GM12878 (cell line): ENCODE measurements around the gene TEF. TPM values are rescaled to one million over a fixed set of nuclear protein-coding genes. Genes with fewer than 3 reads are reported as not detected.
"Not testable (repeated sequence)": the region's sequence is repeated elsewhere in the genome, so short reads cannot be mapped to it uniquely, and the experiment has no call there.

Source experiments
- ATAC-seq: fragments of 200-7000 bp; cut with Tn5 transposase; 3 replicates; pipeline ENCODE4 v1.9.1; 2020; ENCODE audit warnings: mild to moderate bottlenecking, moderate library complexity
- BruUV-seq: library from RNA; stranded (reverse); fragments of 400-500 nt; replicated peaks from 2 replicates; lab custom pipeline; 2021; lab: Mats Ljungman, UMichigan
- CTCF ChIA-PET: fragments of 300-600 bp; sonication (Branson Sonifier 250); formaldehyde crosslinking; extraction: SDS; loops from one replicate; lab custom pipeline; 2021; ENCODE audit warnings: inconsistent platforms; lab: Yijun Ruan, JAX
- POLR2A ChIA-PET: fragments of 350-600 bp; formaldehyde crosslinking; extraction: SDS; loops from one replicate; lab custom pipeline; 2021; ENCODE audit warnings: inconsistent platforms; lab: Charles Lee
- RAD21 ChIA-PET: fragments of 300-600 bp; sonication (Branson Sonifier 250); formaldehyde crosslinking; loops from one replicate; lab custom pipeline; 2023; ENCODE audit warnings: antibody characterized with exemption; ENCODE audit not compliant: unreplicated experiment; lab: Charles Lee
- SMC1A ChIA-PET: fragments of 300-600 bp; sonication (Branson Sonifier 250); formaldehyde crosslinking; loops from one replicate; lab custom pipeline; 2023; ENCODE audit not compliant: unreplicated experiment, uncharacterized antibody; lab: Charles Lee
- DNase-seq: peaks from one replicate; pipeline ENCODE4 v3.0.0-alpha.2; 2011; ENCODE audit warnings: low read depth, low spot score
- FAIRE-seq: peaks from 3 replicates; lab custom pipeline; 2011; peaks lifted over from hg19 to GRCh38; lab: Jason Lieb, UNC
- H2AFZ ChIP-seq: 2 replicates; pipeline ENCODE4 v1.6.0; 2011; ENCODE audit warnings: low read depth, low read length, control low read depth; ENCODE audit not compliant: control insufficient read depth
- H3K27ac ChIP-seq: 2 replicates; pipeline ENCODE4 v1.5.1; 2011; ENCODE audit warnings: control low read depth; ENCODE audit not compliant: control insufficient read depth, insufficient read depth
- H3K27me3 ChIP-seq, 2 experiments: replicated peaks in 1 of 2; 2 replicates each; pipeline versions ENCODE4 v1.6.0 to v1.6.1; 2011; ENCODE audit warnings: low read length in 1 of 2; ENCODE audit not compliant: control insufficient read depth in 2 of 2, insufficient read depth in 2 of 2
- H3K36me3 ChIP-seq, 2 experiments: 2 replicates each; pipeline ENCODE4 v1.5.1; 2011; ENCODE audit warnings: low read length in 1 of 2; ENCODE audit not compliant: control insufficient read depth in 2 of 2, insufficient read depth in 2 of 2
- H3K4me1 ChIP-seq: 2 replicates; pipeline ENCODE4 v1.6.1; 2011; ENCODE audit warnings: mild to moderate bottlenecking, low read length, moderate library complexity, mixed read lengths; ENCODE audit not compliant: control insufficient read depth, insufficient read depth
- H3K4me2 ChIP-seq: 2 replicates; pipeline ENCODE4 v1.6.0; 2011; ENCODE audit warnings: control low read depth; ENCODE audit not compliant: control insufficient read depth, insufficient read depth
- H3K4me3 ChIP-seq: fragments of 200-600 bp; sonication (generic); 2 replicates; pipeline ENCODE4 v1.5.1; 2016
- H3K79me2 ChIP-seq: 2 replicates; pipeline ENCODE4 v1.6.0; 2011; ENCODE audit warnings: low read length; ENCODE audit not compliant: control insufficient read depth, insufficient read depth
- H3K9ac ChIP-seq: 2 replicates; pipeline ENCODE4 v1.8.0; 2011; ENCODE audit warnings: low read length, control low read depth, mixed read lengths; ENCODE audit not compliant: control insufficient read depth, insufficient read depth
- H3K9me3 ChIP-seq: replicated peaks from 3 replicates; pipeline ENCODE4 v1.5.1; 2011; ENCODE audit warnings: mild to moderate bottlenecking, low read length; ENCODE audit not compliant: control insufficient read depth, insufficient read depth
- H4K20me1 ChIP-seq: 2 replicates; pipeline ENCODE4 v1.6.0; 2011; ENCODE audit not compliant: control insufficient read depth, insufficient read depth
- KLF5 ChIP-seq: fragments of 450-650 bp; IDR thresholded peaks from 2 replicates; pipeline ENCODE4 v1.6.1; 2014; ENCODE audit warnings: mild to moderate bottlenecking; ENCODE audit not compliant: partially characterized antibody
- RBBP5 ChIP-seq: fragments of 200-600 bp; sonication (generic); conservative IDR thresholded peaks from 2 replicates; pipeline ENCODE4 v1.6.1; 2016
- SMC3 ChIP-seq: IDR thresholded peaks from 2 replicates; pipeline ENCODE4 v1.6.1; 2011; ENCODE audit warnings: low read length, improper control_type of control experiment, borderline replicate concordance
- ZNF622 ChIP-seq: fragments of 450-650 bp; IDR thresholded peaks from 2 replicates; pipeline ENCODE4 v1.6.1; 2017; ENCODE audit warnings: mild to moderate bottlenecking, inconsistent platforms
- WGBS: methylation state at CpG from one replicate; pipeline ENCODE4 v1.1.6; 2016; ENCODE audit warnings: low lambda C conversion rate; ENCODE audit not compliant: insufficient replicate concordance, insufficient coverage; ENCODE audit errors: missing lambda C conversion rate; 5-methylcytosine and 5-hydroxymethylcytosine counted together
- in situ Hi-C: fragments of 300-500 bp; cut with MboI; formaldehyde crosslinking; loops from 9 replicates; pipeline ENCODE4 v1.14.3; 2018; ENCODE audit warnings: mixed read lengths
- intact Hi-C: fragments of 100-400 bp; cut with micrococcal nuclease; formaldehyde crosslinking; loops from one replicate; pipeline ENCODE4 v1.14.2; 2022; ENCODE audit not compliant: unreplicated experiment
- polyA plus RNA-seq, 11 experiments: library from polyadenylated mRNA; depleted of rRNA in 4 of 11; unstranded in 6 of 11; stranded (reverse) in 5 of 11; fragments of >200 nt; fragmentation: Nextera tagmentation in 4 of 11; fragmentation: Illumina TruSeq in 1 of 11; extraction: Ambion mirVana in 4 of 11; extraction: Trizol in 1 of 11; gene quantifications; 1 replicate in 1 of 11; 2 replicates in 10 of 11; pipeline versions ENCODE4 v1.2.1 to v1.2.3, GENCODE V29; 2011 to 2016; ENCODE audit warnings: inconsistent platforms in 2 of 11, missing spikeins in 2 of 11, low read depth in 1 of 11
- total RNA-seq, 4 experiments: library from RNA; depleted of rRNA in 3 of 4; stranded (reverse); fragments of >200 nt in 3 of 4; fragmentation: Illumina TruSeq in 1 of 4; extraction: Trizol in 1 of 4; gene quantifications; 2 replicates each; pipeline versions ENCODE4 v1.2.1 to v1.2.3, GENCODE V29; 2013 to 2021

TEF gene
- total and polyA plus RNA-seq, 10 of the 15 experiments (the other 5 are each of a cell fraction or from before 2014, with no cell fraction given) = 0.23 to 4.9 (median 3.2) TPM

DNA sequence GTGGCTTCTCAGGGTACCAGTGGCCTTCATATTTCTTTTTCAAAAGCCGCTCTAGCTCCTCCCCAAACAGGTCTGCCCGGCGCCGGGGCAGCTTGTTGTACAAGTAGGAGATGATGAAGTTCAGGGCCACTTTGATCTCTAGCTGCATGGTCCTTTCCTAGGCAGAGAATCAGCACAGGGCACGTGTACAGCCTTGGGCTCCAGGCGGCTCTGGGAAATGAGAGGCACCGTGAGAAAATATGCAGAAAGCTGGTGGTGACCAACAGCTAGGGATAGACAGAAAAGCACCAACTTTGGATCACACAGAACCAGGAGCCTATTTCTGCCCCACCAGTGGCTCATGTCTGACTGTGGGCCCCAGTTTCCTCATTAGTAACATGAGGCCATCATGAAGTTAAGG is 55.5 kb downstream of the TEF start:
- CTCF ChIA-PET = interaction anchor here (0.6 to 1.4 kb wide), 3 partner anchors 8 to 145 kb away, joined by 3 to 4 read pairs (median 4); no protein-coding TSS in a partner anchor
- in situ Hi-C loops = no loop called here
- H3K4me2 ChIP-seq = no peak overlapping the region
- H4K20me1 ChIP-seq = peaks cover 11% of the 10 kb centered on the region
- TF ChIP-seq RBBP5 = no peak
- no peak for TF ChIP-seq ZNF622
- no peak for TF ChIP-seq KLF5
- TF ChIP-seq SMC3 = no peak
- SMC1A ChIA-PET = interaction anchor here (0.6 to 0.8 kb wide), 2 partner anchors 81 to 299 kb away, joined by 3 read pairs; no protein-coding TSS in a partner anchor
- no peak for FAIRE-seq
- no TSS peak for BruUV-seq
- H3K9ac ChIP-seq = no peak overlapping the region
- no peaks in the 10 kb centered on the region; the same call in 1 of the 2 replicates for H3K4me1 ChIP-seq
- no peak for ATAC-seq
- peaks cover 18% of the 10 kb centered on the region in 2 experiments; a peak in 3 of 4 replicates for H3K36me3 ChIP-seq
- peaks cover 19% of the 10 kb centered on the region for H3K79me2 ChIP-seq
- intact Hi-C loops = no loop called here
- H3K9me3 ChIP-seq = no peaks in the 10 kb centered on the region
- no peaks in the 10 kb centered on the region for H3K27me3 ChIP-seq
- H3K4me3 ChIP-seq = no peak overlapping the region
- no peak overlapping the region for H3K27ac ChIP-seq
- RAD21 ChIA-PET = no interaction called here
- POLR2A ChIA-PET = interaction anchor here (0.8 to 1.5 kb wide), 2 partner anchors 11 to 104 kb away, joined by 3 to 6 read pairs; no protein-coding TSS in a partner anchor
- 97% methylated on average over 7 of the region's 7 CpGs for WGBS
- no peak overlapping the region for H2AFZ ChIP-seq
- DNase-seq = no peak

GRCh38 chr22:41440511-41440910 is 58.8 kb downstream of the TEF start:
- peaks cover 13% of the 10 kb centered on the region for H4K20me1 ChIP-seq
- CTCF ChIA-PET, H3K4me3 ChIP-seq, intact Hi-C loops, H2AFZ ChIP-seq, H3K27ac ChIP-seq, RAD21 ChIA-PET, H3K9ac ChIP-seq, DNase-seq, H3K27me3 ChIP-seq, in situ Hi-C loops, H3K4me2 ChIP-seq, ATAC-seq, H3K9me3 ChIP-seq, FAIRE-seq, H3K4me1 ChIP-seq, BruUV-seq: not testable (repeated sequence)
- POLR2A ChIA-PET = interaction anchor here (0.7 kb wide), 1 partner anchor 38 kb away, joined by 3 read pairs; no protein-coding TSS in a partner anchor
- peaks cover 51% of the 10 kb centered on the region for H3K79me2 ChIP-seq
- SMC1A ChIA-PET = interaction anchor here (1.1 kb wide), 1 partner anchor 32 kb away, joined by 3 read pairs; no protein-coding TSS in a partner anchor
- peaks cover 12 to 21% of the 10 kb centered on the region in 2 experiments; a peak in 3 of 4 replicates for H3K36me3 ChIP-seq
- WGBS = 64% methylated on average over 4 of the region's 5 CpGs
